ENCODE measurements around the gene DNAH14. TPM values are rescaled to one million over a fixed set of nuclear protein-coding genes. Genes with fewer than 3 reads are reported as not detected.

Gene DNAH14
- total and polyA plus RNA-seq, 2 donors (not counting 3 experiments of a cell fraction or from before 2014, with no cell fraction given) = 1.5 to 7.1 TPM

- Histone ChIP-seq H2AFZ (ENCODE audit: low read depth, low read length) (no peak overlapping the region), H3K9me1 (replicated peaks; ENCODE audit: control insufficient read depth, extremely low read depth, insufficient read depth, low read length) (no peaks in the 10 kb centered on the region), H3K27me3 (ENCODE audit: control insufficient read depth in 2 of 2, insufficient read depth in 2 of 2, low read length in 2 of 2) (no peaks in the 10 kb centered on the region), H3K4me3 (replicated peaks in 1 of 3; ENCODE audit: insufficient read depth in 1 of 3, low read depth in 1 of 3, low read length in 3 of 3) (no peak overlapping the region), H3K9ac (replicated peaks; ENCODE audit: extremely low read depth, insufficient read depth, low read length) (no peak overlapping the region), H3K79me2 (ENCODE audit: control insufficient read depth, insufficient read depth, low read length) (no peaks in the 10 kb centered on the region), H3K4me2 (ENCODE audit: insufficient read depth, low read length) (no peak overlapping the region), H3K27ac (ENCODE audit: insufficient read depth, low read depth, low read length) (no peak overlapping the region), H3K4me1 (ENCODE audit: control insufficient read depth, extremely low read depth, insufficient read depth, low read length) (no peaks in the 10 kb centered on the region), H3K9me3 (replicated peaks; ENCODE audit: control insufficient read depth, insufficient read depth, low read length) (no peaks in the 10 kb centered on the region), H4K20me1 (replicated peaks; ENCODE audit: control insufficient read depth, extremely low read depth, insufficient read depth, low read length) (no peaks in the 10 kb centered on the region), H3K36me3 (ENCODE audit: control insufficient read depth in 2 of 2, extremely low read depth in 1 of 2, insufficient read depth in 2 of 2, low read length in 2 of 2) (no peaks in the 10 kb centered on the region)
- dilution Hi-C loops (cut with MboI; ENCODE audit: extremely low pct_ligation_motif_present, low sequenced_read_pairs) (no loop called here), intact Hi-C loops (cut with micrococcal nuclease) (no loop called here)
- ChIA-PET POLR2A (no interaction called here), CTCF (no interaction called here)
- no peak for TF ChIP-seq MYC (IDR thresholded peaks at IDR 0.05; ENCODE audit: low read depth, low read length)
- TF ChIP-seq, protein P1, sequence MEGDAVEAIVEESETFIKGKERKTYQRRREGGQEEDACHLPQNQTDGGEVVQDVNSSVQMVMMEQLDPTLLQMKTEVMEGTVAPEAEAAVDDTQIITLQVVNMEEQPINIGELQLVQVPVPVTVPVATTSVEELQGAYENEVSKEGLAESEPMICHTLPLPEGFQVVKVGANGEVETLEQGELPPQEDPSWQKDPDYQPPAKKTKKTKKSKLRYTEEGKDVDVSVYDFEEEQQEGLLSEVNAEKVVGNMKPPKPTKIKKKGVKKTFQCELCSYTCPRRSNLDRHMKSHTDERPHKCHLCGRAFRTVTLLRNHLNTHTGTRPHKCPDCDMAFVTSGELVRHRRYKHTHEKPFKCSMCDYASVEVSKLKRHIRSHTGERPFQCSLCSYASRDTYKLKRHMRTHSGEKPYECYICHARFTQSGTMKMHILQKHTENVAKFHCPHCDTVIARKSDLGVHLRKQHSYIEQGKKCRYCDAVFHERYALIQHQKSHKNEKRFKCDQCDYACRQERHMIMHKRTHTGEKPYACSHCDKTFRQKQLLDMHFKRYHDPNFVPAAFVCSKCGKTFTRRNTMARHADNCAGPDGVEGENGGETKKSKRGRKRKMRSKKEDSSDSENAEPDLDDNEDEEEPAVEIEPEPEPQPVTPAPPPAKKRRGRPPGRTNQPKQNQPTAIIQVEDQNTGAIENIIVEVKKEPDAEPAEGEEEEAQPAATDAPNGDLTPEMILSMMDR (IDR thresholded peaks at IDR 0.05; ENCODE audit: extremely low read depth in 1 of 2, insufficient read depth in 1 of 2, low read depth in 1 of 2, low read length in 2 of 2) = no peak
- no peak for TF ChIP-seq MAX (IDR thresholded peaks at IDR 0.05; ENCODE audit: insufficient read depth, insufficient read length)
- no peak for TF ChIP-seq JUN (IDR thresholded peaks at IDR 0.05; ENCODE audit: borderline replicate concordance, insufficient read depth, insufficient read length, low read depth)
- TF ChIP-seq POLR2A (IDR thresholded peaks at IDR 0.05; ENCODE audit: low read depth, low read length) = no peak
- TF ChIP-seq FOS (IDR thresholded peaks at IDR 0.05; ENCODE audit: borderline replicate concordance, insufficient read depth, low read length) = no peak
- no peak for TF ChIP-seq EZH2 (IDR thresholded peaks at IDR 0.05; ENCODE audit: borderline replicate concordance, low read depth, low read length, severe bottlenecking)
- no peak for TF ChIP-seq POLR2AphosphoS5 (IDR thresholded peaks at IDR 0.05; ENCODE audit: insufficient read depth, low read depth, low read length)
- no peak for DNase-seq (ENCODE audit: low read depth, low spot score)
- no TSS peak for BruUV-seq (replicated peaks)
- no peak for FAIRE-seq
Measured at GRCh38 chr1:224998185-224998584, 68.7 kb downstream of the DNAH14 start.

Measured in endothelial cell of umbilical vein (primary cell).